H1 (cell line): ENCODE measurements around the gene IFI27L1. TPM values are rescaled to one million over a fixed set of nuclear protein-coding genes. Genes with fewer than 3 reads are reported as not detected.

Source experiments
- CTCF ChIA-PET: fragments of 300-600 bp; sonication (Branson Sonifier 250); formaldehyde crosslinking; loops from one replicate; lab custom pipeline; 2021; ENCODE audit not compliant: partially characterized antibody; lab: Charles Lee
- POLR2A ChIA-PET: fragments of 300-600 bp; sonication (Branson Sonifier 250); formaldehyde crosslinking; loops from one replicate; lab custom pipeline; 2021; ENCODE audit warnings: inconsistent platforms; ENCODE audit not compliant: partially characterized antibody; lab: Charles Lee
- DNase-seq, 2 experiments: peaks; one replicate each; pipeline versions ENCODE4 v3.0.0 to v3.0.0-alpha.2; 2010 to 2022; ENCODE audit warnings: low spot score in 2 of 2, low read depth in 1 of 2, mixed read lengths in 1 of 2
- FAIRE-seq: peaks from 2 replicates; lab custom pipeline; 2011; peaks lifted over from hg19 to GRCh38; lab: Jason Lieb, UNC
- H2AFZ ChIP-seq: 2 replicates; pipeline ENCODE4 v1.8.1; 2012; ENCODE audit warnings: low read length, inconsistent platforms
- H2AK5ac ChIP-seq: 2 replicates; pipeline ENCODE4 v1.6.1; 2013; ENCODE audit warnings: low read depth, low read length
- H2BK120ac ChIP-seq: replicated peaks from 2 replicates; pipeline ENCODE3; 2013; ENCODE audit warnings: low read depth, low read length, inconsistent platforms
- H2BK12ac ChIP-seq: 2 replicates; pipeline ENCODE4 v1.6.1; 2013; ENCODE audit warnings: low read depth, low read length
- H2BK15ac ChIP-seq: 2 replicates; pipeline ENCODE4 v1.6.1; 2013; ENCODE audit warnings: low read length
- H2BK20ac ChIP-seq: 2 replicates; pipeline ENCODE4 v1.6.1; 2013; ENCODE audit warnings: low read length
- H2BK5ac ChIP-seq: 2 replicates; pipeline ENCODE4 v1.6.1; 2013; ENCODE audit warnings: low read depth, low read length
- H3K14ac ChIP-seq: 2 replicates; pipeline ENCODE4 v1.6.1; 2013; ENCODE audit warnings: inconsistent platforms; ENCODE audit not compliant: insufficient read length
- H3K18ac ChIP-seq: 2 replicates; pipeline ENCODE4 v1.6.1; 2013; ENCODE audit warnings: low read length; ENCODE audit errors: extremely low read depth
- H3K23ac ChIP-seq: 2 replicates; pipeline ENCODE4 v1.6.1; 2013; ENCODE audit warnings: inconsistent platforms; ENCODE audit not compliant: insufficient read length
- H3K23me2 ChIP-seq: 2 replicates; pipeline ENCODE4 v1.6.1; 2013; ENCODE audit warnings: low read depth, low read length
- H3K27ac ChIP-seq: 2 replicates; pipeline ENCODE4 v1.6.1; 2011; ENCODE audit warnings: low read depth, low read length, inconsistent platforms
- H3K27me3 ChIP-seq, 4 experiments: replicated peaks in 1 of 4; 1 replicate in 1 of 4; 2 replicates in 3 of 4; pipeline versions ENCODE4 v1.6.1 to v1.8.1; 2011 to 2013; ENCODE audit warnings: low read length in 3 of 4, mild to moderate bottlenecking in 3 of 4, inconsistent platforms in 2 of 4, mixed read lengths in 2 of 4, moderate library complexity in 1 of 4; ENCODE audit not compliant: control insufficient read depth in 3 of 4, insufficient read depth in 3 of 4; ENCODE audit errors: extremely low read depth in 1 of 4
- H3K36me3 ChIP-seq, 4 experiments: 2 replicates each; pipeline versions ENCODE4 v1.6.1 to v1.8.1; 2011 to 2013; ENCODE audit warnings: mild to moderate bottlenecking in 4 of 4, low read length in 3 of 4, moderate library complexity in 2 of 4, control low read depth in 1 of 4, inconsistent platforms in 1 of 4; ENCODE audit not compliant: insufficient read depth in 4 of 4, control insufficient read depth in 2 of 4
- H3K4ac ChIP-seq: replicated peaks from 2 replicates; pipeline ENCODE3; 2013; ENCODE audit warnings: low read length, low read depth, mixed read lengths, inconsistent platforms; ENCODE audit not compliant: insufficient read length
- H3K4me1 ChIP-seq, 4 experiments: replicated peaks in 1 of 4; 1 replicate in 1 of 4; 2 replicates in 3 of 4; pipeline versions ENCODE4 v1.6.1 to v1.8.1; 2011 to 2013; ENCODE audit warnings: low read length in 3 of 4, inconsistent platforms in 2 of 4, mixed read lengths in 1 of 4; ENCODE audit not compliant: insufficient read depth in 4 of 4, control insufficient read depth in 3 of 4
- H3K4me2 ChIP-seq, 2 experiments: 2 replicates each; pipeline versions ENCODE4 v1.6.1 to v1.8.1; 2011 to 2013; ENCODE audit warnings: low read depth in 2 of 2, low read length in 2 of 2, control low read depth in 1 of 2, inconsistent platforms in 1 of 2, mild to moderate bottlenecking in 1 of 2; ENCODE audit not compliant: insufficient read depth in 1 of 2
- H3K4me3 ChIP-seq, 4 experiments: fragments of 200-600, 300-600 bp in 1 of 4; sonication (generic), shearing (Covaris generic), sonication (Bioruptor Twin) in 1 of 4; 2 replicates each; pipeline versions ENCODE4 v1.5.1 to v1.8.1; 2011 to 2016; ENCODE audit warnings: low read length in 4 of 4, low read depth in 3 of 4, control low read depth in 2 of 4, inconsistent platforms in 2 of 4, mild to moderate bottlenecking in 2 of 4, mixed read lengths in 1 of 4, moderate library complexity in 1 of 4; ENCODE audit not compliant: insufficient read depth in 2 of 4; ENCODE audit errors: extremely low read depth in 1 of 4
- H3K56ac ChIP-seq: replicated peaks from 2 replicates; pipeline ENCODE3; 2013; ENCODE audit warnings: low read depth, mild to moderate bottlenecking, mixed read lengths, low read length, inconsistent platforms; ENCODE audit not compliant: insufficient read length
- H3K79me1 ChIP-seq: 2 replicates; pipeline ENCODE4 v1.6.1; 2013; ENCODE audit warnings: low read depth, low read length, control low read depth
- H3K79me2 ChIP-seq, 2 experiments: 2 replicates each; pipeline versions ENCODE4 v1.6.1 to v1.8.1; 2012 to 2013; ENCODE audit warnings: low read length in 2 of 2, mild to moderate bottlenecking in 2 of 2, inconsistent platforms in 1 of 2; ENCODE audit not compliant: insufficient read depth in 2 of 2, control insufficient read depth in 1 of 2
- H3K9ac ChIP-seq, 4 experiments: replicated peaks in 1 of 4; 1 replicate in 1 of 4; 2 replicates in 3 of 4; pipeline versions ENCODE4 v1.6.1 to v1.8.1; 2011 to 2013; ENCODE audit warnings: low read depth in 3 of 4, low read length in 3 of 4, control low read depth in 2 of 4, mild to moderate bottlenecking in 2 of 4, moderate library complexity in 2 of 4, inconsistent platforms in 1 of 4; ENCODE audit errors: extremely low read depth in 1 of 4
- H3K9me3 ChIP-seq, 2 experiments: 2 replicates each; pipeline versions ENCODE4 v1.6.1 to v1.8.1; 2012 to 2013; ENCODE audit warnings: mild to moderate bottlenecking in 2 of 2, moderate library complexity in 2 of 2, control low read depth in 1 of 2, inconsistent platforms in 1 of 2, low read depth in 1 of 2, low read length in 1 of 2, mixed read lengths in 1 of 2; ENCODE audit not compliant: insufficient read depth in 2 of 2
- H4K20me1 ChIP-seq, 2 experiments: replicated peaks in 1 of 2; 2 replicates each; pipeline versions ENCODE3 to v1.8.1; 2011 to 2013; ENCODE audit warnings: inconsistent platforms in 2 of 2, low read length in 2 of 2, mild to moderate bottlenecking in 1 of 2; ENCODE audit not compliant: insufficient read depth in 2 of 2, control insufficient read depth in 1 of 2
- H4K5ac ChIP-seq: 2 replicates; pipeline ENCODE4 v1.6.1; 2013; ENCODE audit warnings: low read length, low read depth, mixed read lengths, inconsistent platforms; ENCODE audit not compliant: insufficient read length
- H4K8ac ChIP-seq: 2 replicates; pipeline ENCODE4 v1.8.0; 2013; ENCODE audit warnings: mild to moderate bottlenecking, moderate library complexity, low read length, inconsistent platforms; ENCODE audit not compliant: insufficient read depth; ENCODE audit errors: extremely low read depth
- H4K91ac ChIP-seq: replicated peaks from 2 replicates; pipeline ENCODE3; 2013; ENCODE audit warnings: low read length, mixed read lengths, inconsistent platforms; ENCODE audit not compliant: insufficient read length
- ASH2L ChIP-seq: fragments of 200-600, 300-600 bp; sonication (generic); IDR thresholded peaks from one replicate; pipeline ENCODE4 v1.7.1; 2017; ENCODE audit warnings: low read length
- BACH1 ChIP-seq: IDR thresholded peaks from 2 replicates; pipeline ENCODE4 v1.6.1; 2012; ENCODE audit warnings: low read length, improper control_type of control experiment
- CHD1 ChIP-seq: IDR thresholded peaks from 2 replicates; pipeline ENCODE4 v1.6.1; 2012; ENCODE audit warnings: low read depth, low read length, improper control_type of control experiment
- EGR1 ChIP-seq: IDR thresholded peaks from 2 replicates; pipeline ENCODE4 v1.6.1; 2011; ENCODE audit warnings: low read depth, low read length, borderline replicate concordance
- EP300 ChIP-seq, 2 experiments: IDR thresholded peaks; 1 replicate in 1 of 2; 2 replicates in 1 of 2; pipeline ENCODE4 v1.6.1; 2011 to 2012; ENCODE audit warnings: low read depth in 2 of 2, low read length in 2 of 2, mild to moderate bottlenecking in 2 of 2, borderline replicate concordance in 1 of 2, inconsistent platforms in 1 of 2, moderate library complexity in 1 of 2
- FOSL1 ChIP-seq: IDR thresholded peaks from 2 replicates; pipeline ENCODE4 v1.6.1; 2011; ENCODE audit warnings: mild to moderate bottlenecking, low read depth, low read length, moderate library complexity; ENCODE audit not compliant: insufficient read depth
- PHF8 ChIP-seq: fragments of 200-600 bp; sonication (generic); conservative IDR thresholded peaks from 2 replicates; pipeline ENCODE4 v1.7.1; 2012; ENCODE audit warnings: low read depth, mild to moderate bottlenecking, inconsistent platforms, low read length, moderate library complexity
- POLR2AphosphoS5 ChIP-seq: IDR thresholded peaks from 2 replicates; pipeline ENCODE4 v1.6.1; 2011; ENCODE audit warnings: low read depth, low read length
- RBBP5 ChIP-seq: IDR thresholded peaks from 2 replicates; pipeline ENCODE4 v1.7.1; 2012; ENCODE audit warnings: low read depth, mild to moderate bottlenecking, inconsistent platforms, low read length, moderate library complexity, borderline replicate concordance
- SIN3A ChIP-seq, 2 experiments: IDR thresholded peaks in 1 of 2; conservative IDR thresholded peaks in 1 of 2; 2 replicates each; pipeline ENCODE4 v1.6.1; 2011 to 2012; ENCODE audit warnings: low read length in 2 of 2, improper control_type of control experiment in 1 of 2, low read depth in 1 of 2, mild to moderate bottlenecking in 1 of 2
- SIX5 ChIP-seq: IDR thresholded peaks from 2 replicates; pipeline ENCODE4 v1.6.1; 2011; ENCODE audit warnings: mild to moderate bottlenecking, low read depth, low read length
- SUZ12 ChIP-seq: fragments of 200-600 bp; sonication (generic); IDR thresholded peaks from 2 replicates; pipeline ENCODE4 v1.6.1; 2012; ENCODE audit warnings: mild to moderate bottlenecking, inconsistent platforms, low read length, moderate library complexity, mixed read lengths
- TCF12 ChIP-seq: IDR thresholded peaks from 2 replicates; pipeline ENCODE4 v1.6.1; 2011; ENCODE audit warnings: low read depth, mild to moderate bottlenecking, low read length
- WGBS, 2 experiments: shearing (Covaris generic) in 1 of 2; methylation state at CpG; one replicate each; pipeline versions ENCODE4 v1.1.6 to v1.1.7; 2013 to 2015; ENCODE audit warnings: low lambda C conversion rate in 2 of 2, mixed read lengths in 2 of 2, inconsistent platforms in 1 of 2, low coverage in 1 of 2, missing lambda C conversion rate in 1 of 2; ENCODE audit not compliant: insufficient replicate concordance in 2 of 2, insufficient coverage in 1 of 2, insufficient read length in 1 of 2; ENCODE audit errors: extremely low coverage in 1 of 2, missing lambda C conversion rate in 1 of 2; 5-methylcytosine and 5-hydroxymethylcytosine counted together
- polyA plus RNA-seq, 7 experiments: library from polyadenylated mRNA; depleted of rRNA in 3 of 7; stranded (reverse) in 5 of 7; unstranded in 2 of 7; fragments of >200 nt in 5 of 7; fragments of 200-250 nt in 2 of 7; gene quantifications; 1 replicate in 5 of 7; 2 replicates in 1 of 7; 4 replicates in 1 of 7; pipeline versions ENCODE4 v1.2.1 to v1.2.3, GENCODE V29; 2011 to 2013; ENCODE audit warnings: missing spikeins in 2 of 7, mixed read lengths in 2 of 7
- total RNA-seq: library from RNA; stranded (reverse); fragmentation: NEBNext Ultra II Directional; extraction: Animal tissue kit (Norgen Biotek cat#: 25700); gene quantifications from 2 replicates; pipeline ENCODE4 v1.2.1, GENCODE V29; 2021
- TF ChIP-seq, protein P1 (sequence below): IDR thresholded peaks from 2 replicates; pipeline ENCODE4 v1.6.1; 2012; ENCODE audit warnings: inconsistent platforms

Gene IFI27L1
- total and polyA plus RNA-seq, 2 of the 8 experiments (the other 6 are each of a cell fraction or from before 2014, with no cell fraction given) = 21.2 to 30.5 TPM

DNA sequence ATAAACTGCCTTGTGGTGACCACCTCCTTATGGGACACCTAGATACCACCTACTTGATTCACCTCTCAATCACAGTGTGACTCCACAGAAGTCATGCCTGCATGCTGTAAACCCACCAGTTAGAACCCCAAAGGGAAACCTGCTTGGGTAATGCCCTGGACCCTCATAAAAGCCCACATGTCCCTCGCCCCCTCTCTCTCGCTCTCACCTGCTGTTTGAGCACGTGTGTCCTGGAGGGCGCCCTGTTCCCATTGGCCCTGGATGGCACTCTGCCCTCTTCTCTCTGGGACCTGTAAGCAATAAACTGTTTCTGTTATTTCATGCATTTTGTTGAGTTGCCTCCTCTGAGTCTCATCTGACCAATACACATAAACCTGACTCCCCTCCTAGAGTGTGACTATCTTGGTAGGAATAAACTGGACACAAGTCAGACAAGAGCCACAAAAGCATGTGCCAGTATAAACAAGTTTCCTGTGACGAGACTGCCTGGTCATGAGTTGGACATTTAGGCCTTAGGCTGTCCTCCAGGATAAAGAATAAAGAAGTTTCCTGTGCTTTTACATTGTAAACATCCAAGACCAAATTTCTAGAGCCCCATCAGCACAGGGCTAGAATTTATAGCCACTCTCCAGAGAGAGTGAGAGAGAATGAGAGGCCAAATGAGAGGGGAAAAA is 39.7 kb downstream of the IFI27L1 start:
- ChIA-PET POLR2A (no interaction called here), CTCF (no interaction called here)
- Histone ChIP-seq H3K79me2 (no peaks in the 10 kb centered on the region), H3K4me1 (no peaks in the 10 kb centered on the region), H2BK15ac (no peak overlapping the region), H4K91ac (no peak overlapping the region), H3K27me3 (peaks cover 0 to 2% (median 0%) of the 10 kb centered on the region in 4 experiments; a peak in 2 of 7 replicates), H3K14ac (no peak overlapping the region), H3K23me2 (no peaks in the 10 kb centered on the region), H2BK5ac (no peak overlapping the region), H3K27ac (no peak overlapping the region), H3K56ac (no peak overlapping the region), H2AFZ (no peak overlapping the region), H3K4me2 (no peak overlapping the region), H2AK5ac (no peak overlapping the region), H3K9ac (no peak overlapping the region), H3K4me3 (no peak overlapping the region), H4K20me1 (no peaks in the 10 kb centered on the region), H3K79me1 (no peaks in the 10 kb centered on the region), H3K18ac (no peak overlapping the region), H3K4ac (no peak overlapping the region), H3K36me3 (no peaks in the 10 kb centered on the region), H2BK12ac (no peak overlapping the region), H4K5ac (no peak overlapping the region), H2BK120ac (no peak overlapping the region), H3K23ac (no peak overlapping the region), H4K8ac (no peak overlapping the region), H2BK20ac (no peak overlapping the region), H3K9me3 (peaks cover 2 to 7% of the 10 kb centered on the region in 2 experiments; a peak in 1 of 4 replicates)
- WGBS, 2 experiments = 91% methylated on average over 5 of the region's 5 CpGs; no CpG with 5 or more reads in 1 of the 2 experiments
- FAIRE-seq (no peak), DNase-seq (no peak)
- TF ChIP-seq, protein P1, sequence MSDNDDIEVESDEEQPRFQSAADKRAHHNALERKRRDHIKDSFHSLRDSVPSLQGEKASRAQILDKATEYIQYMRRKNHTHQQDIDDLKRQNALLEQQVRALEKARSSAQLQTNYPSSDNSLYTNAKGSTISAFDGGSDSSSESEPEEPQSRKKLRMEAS = no peak
- TF ChIP-seq CHD1 (no peak), RBBP5 (no peak), FOSL1 (no peak), SUZ12 (no peak), ASH2L (no peak), TCF12 (no peak), SIN3A (conservative IDR thresholded peaks at IDR 0.05 in 1 of 2, IDR thresholded peaks at IDR 0.05 in 1 of 2; ENCODE audit: low read depth in 1 of 2, low read length in 2 of 2) (no peak), SIX5 (no peak), EGR1 (no peak), BACH1 (no peak), EP300 (IDR thresholded peaks at IDR 0.05; ENCODE audit: borderline replicate concordance in 1 of 2, low read depth in 2 of 2, low read length in 2 of 2) (no peak), PHF8 (no peak), POLR2AphosphoS5 (no peak)
